Glomerular visceral epithelial cell (primary cell): Measurements from ENCODE around the gene DDX28.
A peak's percentile ranks its signal among the peaks of the same experiment; 100 is the strongest.
"Not testable (repeated sequence)": the region's sequence is repeated elsewhere in the genome, so short reads cannot be mapped to it uniquely, and the experiment has no call there.

Experiments
- DNase-seq: peaks from one replicate; pipeline ENCODE4 v3.0.0-alpha.2; 2016; ENCODE audit errors: extremely low spot score

Gene DDX28

DNA sequence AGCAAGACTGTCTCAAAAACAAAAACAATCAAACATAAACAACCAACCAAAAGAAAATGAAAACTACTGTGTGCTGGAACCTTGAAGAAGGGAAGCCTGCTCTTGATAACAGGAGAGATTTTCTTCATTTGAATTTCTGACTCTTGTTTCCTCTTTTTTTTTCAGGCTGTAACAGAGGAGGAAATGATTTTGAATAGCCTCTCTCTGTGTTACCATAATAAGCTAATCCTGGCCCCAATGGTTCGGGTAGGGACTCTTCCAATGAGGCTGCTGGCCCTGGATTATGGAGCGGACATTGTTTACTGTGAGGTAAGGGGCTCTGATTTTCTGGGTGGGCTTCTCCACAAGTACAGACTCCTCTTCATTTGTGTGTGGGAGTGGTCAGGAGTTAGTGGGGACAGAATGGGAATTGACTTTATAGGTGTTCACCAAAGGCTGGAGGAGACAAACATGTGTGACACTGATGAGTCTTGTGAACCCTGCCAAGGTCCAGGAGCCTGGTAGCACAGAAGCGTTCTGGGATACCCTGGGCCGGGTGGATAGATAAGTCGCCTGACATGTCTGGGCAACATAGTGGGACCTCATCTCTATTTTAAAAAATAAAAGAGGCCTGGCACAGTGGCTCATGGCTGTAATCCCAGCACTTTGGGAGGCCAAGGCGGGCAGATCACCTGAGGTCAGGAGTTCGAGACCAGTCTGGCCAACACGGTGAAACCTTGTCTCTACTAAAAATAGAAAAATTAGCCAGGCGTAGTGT, 15.0 kb upstream of the DDX28 start:
- no peak for DNase-seq

DNA sequence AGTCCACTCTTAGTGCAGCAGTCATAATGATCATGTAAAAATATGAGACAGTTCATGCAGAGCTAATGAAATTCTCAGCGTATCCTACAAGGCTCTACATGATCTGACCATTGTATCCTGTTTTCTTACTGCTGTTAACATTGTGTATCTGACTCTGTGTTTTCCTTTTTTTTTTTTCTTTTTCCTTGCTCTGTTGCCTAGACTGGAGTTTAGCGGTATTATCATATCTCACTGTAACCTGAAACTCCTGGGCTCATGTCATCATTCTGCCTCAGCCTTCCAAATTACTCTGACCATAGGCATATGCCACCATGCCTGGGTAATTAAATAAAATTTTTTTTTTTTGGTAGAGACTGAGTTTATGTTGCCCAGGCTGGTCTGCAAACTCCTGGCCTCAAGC, 12.2 kb upstream of the DDX28 start:
- DNase-seq: no peak

DNA sequence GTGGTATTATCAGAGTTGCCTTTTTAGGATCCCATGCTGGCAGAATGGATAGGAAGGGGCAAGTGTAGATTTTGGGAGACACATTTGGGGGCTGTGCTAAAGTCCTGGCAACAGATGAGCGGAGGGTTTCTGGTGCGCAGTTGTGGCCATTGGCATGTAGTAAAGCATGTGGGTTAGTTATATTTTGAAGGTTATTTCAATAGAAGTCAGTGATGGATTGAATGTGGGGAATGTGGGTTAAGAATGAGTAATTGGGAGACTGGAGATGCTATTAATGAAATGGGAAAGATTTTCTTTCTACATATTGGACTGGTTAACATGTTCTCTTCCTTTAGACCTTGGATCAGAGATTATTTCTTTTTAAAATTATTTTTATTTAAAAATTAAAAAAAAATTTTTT, 10.1 kb upstream of the DDX28 start:
- no peak for DNase-seq

DNA sequence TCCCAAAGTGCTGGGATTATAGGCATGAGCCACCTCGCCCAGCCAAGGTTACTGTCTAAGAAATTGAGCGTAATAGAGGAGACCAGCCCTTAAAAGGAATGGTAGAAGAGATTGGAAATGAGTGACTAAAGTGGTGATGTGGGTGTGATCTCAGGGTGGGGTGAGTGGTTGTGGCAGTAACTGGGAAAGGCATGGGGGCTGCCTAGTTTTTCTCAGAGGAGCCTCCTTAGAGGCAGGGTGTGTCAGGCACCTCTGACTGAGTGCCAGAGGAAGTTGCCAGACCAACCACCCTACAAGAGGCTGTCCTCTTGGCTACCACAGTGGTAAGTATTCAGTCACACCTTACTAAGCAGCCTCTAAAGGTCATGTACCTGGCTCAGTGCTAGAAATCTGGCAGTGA, 8.9 kb upstream of the DDX28 start:
- DNase-seq: peak; percentile 13

- DNase-seq: peak; percentile 13
Observed at GRCh38 chr16:68030108-68030507, 7.1 kb upstream of the DDX28 start.

GRCh38 chr16:68028996-68029395, 6.0 kb upstream of the DDX28 start:
- no peak for DNase-seq

GRCh38 chr16:68022278-68022727, 729 bp downstream of the DDX28 start:
- DNase-seq: no peak

- no peak for DNase-seq
Observed at GRCh38 chr16:68021490-68021889, 1.5 kb downstream of the DDX28 start.

GRCh38 chr16:68019167-68019680, 3.8 kb downstream of the DDX28 start:
- DNase-seq: no peak

DNA sequence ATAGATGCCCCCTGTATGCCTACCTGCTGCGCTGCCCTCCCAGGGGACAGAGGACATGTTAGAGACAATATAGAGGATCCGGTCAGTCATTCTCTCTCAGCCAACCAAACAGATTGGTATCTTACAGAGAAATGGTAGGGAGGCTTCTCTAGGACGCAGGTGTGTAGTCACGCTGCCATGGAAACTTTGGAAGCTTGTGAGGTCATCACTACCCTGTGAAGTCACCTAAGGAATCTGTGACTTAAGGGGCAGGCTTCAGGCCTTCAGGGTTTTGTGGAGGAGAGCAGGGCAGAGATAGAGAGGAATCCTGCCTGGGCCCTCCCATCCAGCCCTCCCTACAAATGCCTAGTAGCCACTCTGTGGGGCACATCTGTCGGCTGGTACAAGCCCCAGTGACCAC, 7.4 kb downstream of the DDX28 start, which contains the start of gene DPEP2NB:
Gene DPEP2NB, minus strand, starts transcription at position 231 of the 400 bp plus-strand sequence. Its CDS starts 141 bp downstream, at position 90.
- no peak for DNase-seq

- DNase-seq: no peak
Observed at GRCh38 chr16:68013440-68013839, 9.6 kb downstream of the DDX28 start.

DNA sequence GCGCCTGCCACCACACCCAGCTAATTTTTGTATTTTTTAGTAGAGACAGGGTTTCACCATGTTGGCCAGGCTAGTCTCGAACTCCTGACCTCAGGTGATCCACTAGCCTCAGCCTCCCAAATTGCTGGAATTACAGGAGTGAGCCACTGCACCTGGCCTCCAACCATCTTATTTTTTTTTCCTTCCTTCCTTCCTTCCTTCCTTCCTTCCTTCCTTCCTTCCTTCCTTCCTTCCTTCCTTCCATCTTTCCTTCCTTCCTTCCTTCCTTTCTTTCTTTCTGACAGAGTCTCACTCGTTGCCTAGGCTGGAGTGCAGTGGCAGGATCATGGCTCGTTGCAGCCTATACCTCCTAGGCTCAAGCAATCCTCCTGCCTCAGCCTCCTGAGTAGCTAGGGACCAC, 13.2 kb downstream of the DDX28 start:
- not testable (repeated sequence) for DNase-seq

DNA sequence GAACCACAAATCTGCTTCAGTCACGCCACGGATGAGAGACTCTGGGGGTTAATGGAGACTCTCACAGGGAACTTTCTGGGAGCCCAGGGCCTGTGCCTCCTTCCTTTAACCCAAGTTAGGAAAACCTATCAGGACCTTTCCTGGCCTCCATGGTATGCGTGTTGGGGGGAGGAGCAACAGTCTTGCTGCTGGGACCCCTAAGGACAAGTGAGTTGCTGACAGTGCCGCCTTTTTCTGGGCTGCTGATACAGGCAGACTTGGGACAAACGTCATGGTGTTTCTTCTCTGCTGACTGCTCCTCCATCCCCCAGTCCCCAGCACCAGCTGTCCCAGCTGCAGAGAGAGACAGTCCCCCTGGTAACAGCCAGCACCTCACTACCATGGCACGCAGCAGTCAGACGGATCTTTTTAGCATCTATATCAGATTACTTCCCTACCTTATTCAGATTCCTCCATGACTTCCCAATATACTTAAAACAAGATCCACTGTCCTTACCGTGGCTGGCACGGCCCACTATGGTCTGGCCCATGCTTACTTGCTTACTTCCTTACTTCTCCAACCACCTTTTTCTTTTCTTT, 13.8 kb downstream of the DDX28 start:
- no peak for DNase-seq

DNA sequence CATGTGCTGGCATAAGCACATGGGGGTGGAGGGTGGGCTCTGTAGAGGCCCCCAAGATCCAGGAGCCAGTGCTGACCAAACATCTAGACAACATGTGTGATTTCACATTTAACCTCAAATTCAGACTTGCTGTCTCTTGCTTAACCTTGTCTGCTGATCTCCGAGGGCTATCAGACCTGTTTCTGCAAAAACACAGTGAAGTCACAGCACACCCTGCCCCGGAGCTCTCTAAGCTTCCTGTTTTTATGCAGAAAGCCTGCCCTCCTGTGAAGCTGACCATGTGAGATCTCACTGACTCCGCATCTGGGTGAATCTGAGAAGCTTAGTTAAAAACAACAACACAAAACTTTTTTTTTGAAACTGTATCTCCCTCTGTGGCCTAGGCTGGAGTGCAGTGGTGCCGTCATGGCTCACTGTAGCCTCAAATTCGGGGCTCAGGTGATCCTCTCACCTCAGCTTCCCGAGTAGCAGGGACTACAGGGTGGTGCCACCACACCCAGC, 17.2 kb downstream of the DDX28 start:
- DNase-seq: no peak

DNA sequence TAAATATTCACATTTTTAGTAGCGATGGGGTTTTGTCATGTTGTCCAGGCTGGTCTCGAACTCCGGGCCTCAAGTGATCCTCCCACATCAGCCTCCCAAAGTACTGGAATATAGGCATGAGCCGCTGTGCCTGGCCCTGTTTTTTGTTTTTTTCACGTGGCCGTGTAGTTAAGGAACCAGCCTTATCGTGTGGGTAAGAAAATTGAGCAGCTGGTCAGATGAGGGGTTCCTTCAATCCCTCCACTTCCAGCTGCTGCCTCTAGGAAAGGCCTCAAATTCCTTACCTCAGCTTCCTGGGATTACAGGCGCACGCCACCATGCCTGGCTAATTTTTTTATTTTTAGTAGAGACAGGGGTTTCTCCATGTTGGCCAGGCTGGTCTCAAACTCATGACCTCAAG, 17.8 kb downstream of the DDX28 start:
- no peak for DNase-seq

DNA sequence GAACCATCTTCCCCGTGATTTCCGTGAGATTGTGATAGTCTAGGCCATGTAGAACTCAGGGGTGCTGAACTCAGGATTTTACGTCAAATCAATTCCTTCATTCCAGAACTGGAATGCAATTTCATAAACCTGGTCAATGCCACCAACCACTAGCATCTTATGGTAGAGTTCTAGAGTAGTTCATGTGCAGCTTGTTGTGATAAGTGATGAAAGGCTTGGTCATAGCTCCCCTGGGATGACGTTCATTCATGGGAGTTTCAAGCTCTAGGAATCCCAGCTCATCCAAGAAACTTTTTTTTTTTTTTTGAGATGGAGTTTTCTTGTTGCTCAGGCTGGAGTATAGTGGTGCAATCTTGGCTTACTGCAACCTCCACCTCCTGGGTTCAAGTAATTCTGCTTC, 20.0 kb downstream of the DDX28 start:
- DNase-seq: no peak

GRCh38 chr16:68000450-68000849, 22.6 kb downstream of the DDX28 start:
- no peak for DNase-seq

DNA sequence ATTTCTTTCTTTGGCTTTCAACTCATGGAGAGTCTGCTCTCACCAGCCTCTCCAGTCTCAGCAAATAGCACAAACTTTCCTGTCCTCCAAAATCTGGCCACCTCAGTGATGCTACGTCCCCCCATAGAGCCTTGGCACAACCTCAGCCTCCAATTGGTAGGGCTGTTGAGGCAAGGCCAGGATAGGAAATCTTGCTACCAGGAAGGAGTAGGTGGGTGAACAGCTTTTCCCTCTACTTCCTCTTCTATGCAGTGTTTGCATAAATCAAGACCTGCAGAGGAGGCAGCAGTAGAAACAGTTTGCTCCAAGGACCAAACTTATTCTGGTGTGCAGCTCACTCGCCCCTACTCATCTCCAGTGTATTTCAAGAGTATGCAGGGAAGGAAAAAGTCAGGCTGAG, 23.0 kb downstream of the DDX28 start:
- no peak for DNase-seq

DNA sequence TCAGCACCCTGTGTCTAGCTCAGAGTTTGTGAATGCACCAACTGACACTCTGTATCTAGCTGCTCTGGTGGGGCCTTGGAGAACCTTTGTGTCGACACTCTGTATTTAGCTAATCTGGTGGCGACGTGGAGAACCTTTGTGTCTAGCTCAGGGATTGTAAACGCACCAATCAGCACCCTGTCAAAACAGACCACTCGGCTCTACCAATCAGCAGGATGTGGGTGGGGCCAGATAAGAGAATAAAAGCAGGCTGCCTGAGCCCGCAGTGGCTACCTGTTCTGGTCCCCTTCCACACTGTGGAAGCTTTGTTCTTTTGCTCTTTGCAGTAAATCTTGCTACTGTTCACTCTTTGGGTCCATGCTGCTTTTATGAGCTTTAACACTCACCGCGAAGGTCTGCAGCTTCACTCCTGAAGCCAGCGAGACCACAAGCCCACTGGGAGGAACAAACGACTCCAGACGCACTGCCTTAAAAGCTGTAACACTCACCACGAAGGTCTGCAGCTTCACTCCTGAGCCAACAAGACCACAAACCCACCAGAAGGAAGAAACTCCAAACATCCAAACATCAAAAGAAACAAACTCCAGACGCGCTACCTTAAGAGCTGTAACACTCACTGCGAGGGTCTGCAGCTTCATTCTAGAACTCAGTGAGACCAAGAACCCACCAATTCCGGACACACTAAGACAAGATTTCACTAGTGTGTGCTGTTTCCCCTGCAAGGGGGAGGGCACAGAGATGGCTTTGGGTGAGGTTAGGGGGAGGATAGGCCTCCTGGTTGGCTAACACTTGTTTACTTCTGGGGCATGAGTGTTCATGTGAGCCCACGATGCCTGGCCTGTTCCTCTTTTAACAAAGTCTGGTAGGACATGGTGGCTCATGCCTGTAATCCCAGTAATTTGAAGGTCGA, 24.0 kb downstream of the DDX28 start, which contains the start of gene DPEP2:
Gene DPEP2, minus strand, starts transcription at position 706 of the 910 bp plus-strand sequence. CDS start 6,272 bp downstream, outside the sequence.
- DNase-seq: not testable (repeated sequence)

DNA sequence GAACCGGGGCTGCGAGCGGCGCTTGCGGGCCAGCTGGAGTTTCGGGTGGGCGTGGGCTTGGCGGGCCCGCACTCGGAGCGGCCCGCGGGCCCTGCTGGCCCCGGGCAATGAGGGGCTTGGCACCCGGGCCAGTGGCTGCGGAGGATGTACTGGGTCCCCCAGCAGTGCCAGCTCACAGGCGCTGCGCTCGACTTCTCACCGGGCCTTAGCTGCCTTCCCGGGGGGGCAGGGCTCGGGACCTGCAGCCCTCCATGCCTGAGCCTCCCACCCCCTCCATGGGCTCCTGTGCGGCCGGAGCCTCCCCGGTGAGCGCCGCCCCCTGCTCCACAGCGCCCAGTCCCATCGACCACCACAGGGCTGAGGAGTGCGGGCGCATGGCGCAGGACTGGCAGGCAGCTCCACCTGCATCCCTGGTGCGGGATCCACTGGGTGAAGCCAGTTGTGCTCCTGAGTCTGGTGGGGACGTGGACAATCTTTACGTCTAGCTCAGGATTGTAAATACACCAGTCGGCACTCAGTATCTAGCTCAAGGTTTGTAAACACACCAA, 24.7 kb downstream of the DDX28 start:
- DNase-seq: not testable (repeated sequence)

- no peak for DNase-seq
Observed at GRCh38 chr16:67996666-67997065, 26.4 kb downstream of the DDX28 start.

DNA sequence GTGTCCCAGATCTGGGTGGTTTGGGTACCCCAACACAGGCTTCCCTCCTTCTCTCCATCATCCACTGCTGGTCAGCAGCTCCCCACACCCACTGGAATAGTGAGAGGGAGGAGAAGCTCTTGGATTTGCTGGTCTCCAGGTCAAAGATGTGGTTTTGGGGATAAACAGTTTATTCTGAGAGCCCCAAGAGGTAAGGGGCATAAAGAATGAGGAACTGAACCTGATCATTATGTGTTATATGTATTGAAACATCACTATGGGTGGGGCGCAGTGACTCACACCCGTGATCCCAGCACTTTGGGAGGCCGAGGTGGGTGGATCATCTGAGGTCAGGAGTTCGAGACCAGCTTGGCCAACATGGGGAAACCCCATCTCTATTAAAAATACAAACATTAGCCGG, 27.6 kb downstream of the DDX28 start:
- DNase-seq: no peak
